ENCODE measurements around the gene BSND. TPM values are rescaled to one million over a fixed set of nuclear protein-coding genes. Genes with fewer than 3 reads are reported as not detected.
"Not testable (repeated sequence)": the region's sequence is repeated elsewhere in the genome, so short reads cannot be mapped to it uniquely, and the experiment has no call there.

Gene BSND
- polyA plus RNA-seq, 3 donors: 4.0 to 4.5 (median 4.5) TPM

DNA sequence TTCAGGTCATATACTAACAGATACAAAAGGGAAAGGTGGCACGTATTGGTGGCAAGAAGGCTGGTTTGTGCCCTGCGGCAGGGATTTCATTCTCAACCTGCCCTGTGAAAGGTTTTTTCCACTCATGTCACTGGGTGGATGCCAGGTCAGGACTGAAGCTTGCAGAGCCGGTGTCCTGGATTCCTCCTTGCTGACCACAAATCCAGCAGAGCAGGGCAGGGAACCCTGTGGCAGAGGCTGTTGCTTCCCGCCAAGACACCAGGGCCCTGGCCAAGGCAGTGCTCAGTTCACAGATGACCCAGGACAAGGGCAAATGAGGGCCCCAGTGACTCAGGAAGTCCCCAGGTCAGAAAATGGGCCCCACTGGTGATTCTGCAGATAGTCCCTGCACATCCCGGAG is 16.4 kb downstream of the BSND start:
- no peak for DNase-seq

DNA sequence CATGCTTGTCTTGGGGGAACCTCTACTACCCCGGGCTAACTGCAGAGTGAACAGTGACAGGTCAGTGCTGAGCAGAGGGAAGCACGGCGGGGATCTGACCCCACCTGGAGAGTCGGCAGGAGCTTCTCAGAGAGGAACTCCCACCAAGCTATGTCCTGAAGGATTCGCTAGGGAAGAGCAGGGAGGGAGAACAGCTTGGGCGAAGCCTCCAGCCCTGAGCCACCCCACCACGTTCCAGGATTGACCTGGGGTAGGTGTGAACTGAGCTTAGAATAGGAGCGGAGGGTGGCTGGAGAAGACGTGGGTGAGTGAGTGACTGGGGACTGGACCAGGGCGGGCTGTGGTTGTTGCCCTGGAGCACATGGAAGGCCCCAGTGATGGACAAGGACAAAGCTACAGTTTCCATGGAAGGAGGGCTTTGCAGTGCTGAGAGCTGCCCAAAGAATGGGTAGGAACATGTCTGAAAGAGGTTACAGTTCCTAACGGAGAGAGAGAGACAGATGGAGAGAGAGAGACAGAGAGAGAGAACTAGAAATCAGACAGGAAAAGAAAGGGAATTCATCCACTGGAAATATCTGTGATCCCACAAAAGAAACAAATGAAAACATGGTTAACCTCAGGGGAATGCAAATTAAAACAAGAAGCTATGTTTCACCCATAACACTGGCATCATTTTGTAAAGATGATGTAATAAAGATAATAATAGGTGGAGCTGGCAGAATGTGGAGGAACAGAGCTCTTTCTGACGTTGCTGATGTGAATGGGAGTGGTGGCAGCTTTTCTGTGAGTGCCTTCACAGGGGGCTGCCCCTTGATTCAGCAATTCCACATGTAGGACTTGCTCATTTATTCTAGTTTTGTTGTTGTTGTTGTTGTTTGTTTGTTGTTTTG is 17.2 kb downstream of the BSND start:
- DNase-seq: no peak

DNA sequence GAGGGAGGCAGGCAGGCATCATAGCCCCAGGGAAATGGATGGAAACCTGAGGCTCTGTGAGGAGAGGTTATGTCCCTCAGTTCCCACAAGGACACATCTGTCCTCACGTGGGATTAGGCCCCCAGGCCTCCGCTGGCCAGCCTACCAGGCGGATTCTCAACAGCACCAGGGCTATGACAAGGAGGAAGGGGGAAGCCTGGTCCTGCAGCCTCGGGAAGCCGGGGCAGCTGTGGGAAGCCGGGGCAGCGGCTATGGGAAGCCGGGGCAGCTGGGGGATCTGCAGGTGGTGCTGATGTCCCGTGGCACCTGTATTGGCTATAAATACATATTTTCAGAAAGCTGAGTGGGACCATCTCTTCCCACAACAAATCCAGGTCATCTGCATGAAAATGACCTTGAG is 19.7 kb downstream of the BSND start:
- no peak for DNase-seq

DNA sequence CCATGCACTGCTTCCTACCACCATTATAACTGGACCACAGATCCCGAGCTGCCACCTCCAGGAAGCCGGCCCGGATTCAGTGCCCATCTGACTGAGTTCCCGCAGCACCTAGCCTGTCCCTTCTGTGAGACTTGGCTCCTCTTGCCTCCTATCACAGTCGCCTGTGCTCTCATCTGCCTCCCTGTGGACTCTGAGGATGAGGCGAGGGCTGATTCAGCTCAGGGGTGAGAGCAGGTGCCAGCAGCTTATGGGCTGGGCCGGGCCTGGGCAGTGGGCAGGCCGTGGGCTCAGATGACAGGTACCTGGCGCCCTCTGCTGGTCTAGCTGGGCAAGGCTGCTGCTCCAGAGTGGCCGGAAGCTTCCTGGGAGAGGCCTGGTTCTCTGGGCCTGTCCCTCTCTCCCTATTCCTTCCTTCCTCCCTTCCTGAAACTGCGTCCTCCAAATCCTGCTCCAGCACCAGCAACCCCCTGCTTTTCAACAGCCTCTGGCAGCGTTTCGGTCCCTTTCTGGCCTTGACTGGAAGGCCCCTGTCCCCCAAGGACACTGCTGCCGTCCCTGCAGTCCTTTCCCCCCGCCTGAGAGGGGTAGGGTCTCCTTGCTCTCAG is 23.3 kb downstream of the BSND start:
- peak; percentile 79 for DNase-seq

DNA sequence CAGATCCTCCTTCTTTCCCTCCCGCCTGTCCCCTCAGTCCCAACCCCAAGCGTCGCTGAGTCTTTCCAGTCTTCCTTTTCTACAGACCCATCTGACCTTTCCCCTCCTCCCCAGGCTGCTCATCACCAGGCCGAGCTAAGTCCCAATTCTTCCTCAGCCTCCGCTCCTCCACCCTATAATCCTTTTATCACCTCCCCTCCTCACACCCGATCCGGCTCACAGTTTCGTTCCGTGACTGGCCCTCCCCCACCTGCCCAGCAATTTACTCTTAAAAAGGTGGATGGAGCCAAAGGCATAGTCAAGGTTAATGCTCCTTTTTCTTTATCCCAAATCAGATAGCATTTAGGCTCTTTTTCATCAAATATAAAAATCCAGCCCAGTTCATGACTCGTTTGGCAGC is 25.4 kb downstream of the BSND start:
- DNase-seq: not testable (repeated sequence)

DNA sequence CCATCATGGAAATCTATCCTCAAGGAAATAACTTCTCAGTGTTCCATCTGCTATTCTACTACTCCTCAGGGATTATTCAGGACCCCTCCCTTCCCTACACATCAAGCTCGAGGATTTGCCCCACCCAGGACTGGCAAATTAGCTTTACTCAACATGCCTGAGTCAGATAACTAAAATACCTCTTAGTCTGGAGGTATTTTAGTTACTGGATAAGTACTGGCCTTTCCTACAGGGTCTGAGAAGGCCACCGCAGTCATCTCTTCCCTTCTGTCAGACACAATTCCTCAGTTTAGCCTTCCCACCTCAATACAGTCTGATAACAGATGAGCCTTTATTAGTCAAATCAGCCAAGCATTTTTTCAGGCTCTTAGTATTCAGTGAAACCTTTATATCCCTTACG is 27.9 kb downstream of the BSND start:
- not testable (repeated sequence) for DNase-seq

DNA sequence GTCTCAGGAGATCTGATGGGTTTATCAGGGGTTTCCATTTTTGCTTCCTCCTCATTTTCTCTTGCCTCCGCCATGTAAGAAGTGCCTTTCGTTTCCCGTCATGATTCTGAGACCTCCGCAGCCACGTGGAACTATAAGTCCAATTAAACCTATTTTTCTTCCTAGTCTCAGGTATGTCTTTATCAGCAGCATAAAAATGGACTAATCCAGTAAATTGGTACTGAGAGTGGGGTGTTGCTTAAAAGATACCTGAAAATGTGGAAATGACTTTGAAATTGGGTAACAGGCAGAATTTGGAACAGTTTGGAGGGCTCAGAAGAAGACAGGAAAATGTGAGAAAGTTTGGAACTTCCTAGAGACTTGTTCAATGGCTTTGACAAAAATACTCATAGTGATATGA is 32.4 kb downstream of the BSND start:
- DNase-seq: not testable (repeated sequence)

DNA sequence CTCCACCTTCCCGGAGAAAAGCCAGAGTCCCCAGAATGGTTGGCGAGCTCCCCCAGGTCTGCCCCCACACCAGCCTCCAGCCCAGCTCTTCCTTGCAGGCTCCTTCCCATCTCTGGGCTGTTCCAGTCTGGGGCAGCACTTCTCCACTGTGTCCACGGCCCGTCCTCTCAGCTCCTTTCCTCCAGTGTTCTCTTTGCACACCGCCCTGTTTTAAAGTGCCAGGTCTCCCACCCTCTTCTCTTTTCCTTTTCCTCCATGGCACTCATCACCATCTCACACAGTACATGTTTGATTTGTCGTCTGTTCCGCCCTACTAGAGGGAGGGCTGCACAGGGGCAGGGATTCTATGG is 34.5 kb downstream of the BSND start:
- DNase-seq: no peak

DNA sequence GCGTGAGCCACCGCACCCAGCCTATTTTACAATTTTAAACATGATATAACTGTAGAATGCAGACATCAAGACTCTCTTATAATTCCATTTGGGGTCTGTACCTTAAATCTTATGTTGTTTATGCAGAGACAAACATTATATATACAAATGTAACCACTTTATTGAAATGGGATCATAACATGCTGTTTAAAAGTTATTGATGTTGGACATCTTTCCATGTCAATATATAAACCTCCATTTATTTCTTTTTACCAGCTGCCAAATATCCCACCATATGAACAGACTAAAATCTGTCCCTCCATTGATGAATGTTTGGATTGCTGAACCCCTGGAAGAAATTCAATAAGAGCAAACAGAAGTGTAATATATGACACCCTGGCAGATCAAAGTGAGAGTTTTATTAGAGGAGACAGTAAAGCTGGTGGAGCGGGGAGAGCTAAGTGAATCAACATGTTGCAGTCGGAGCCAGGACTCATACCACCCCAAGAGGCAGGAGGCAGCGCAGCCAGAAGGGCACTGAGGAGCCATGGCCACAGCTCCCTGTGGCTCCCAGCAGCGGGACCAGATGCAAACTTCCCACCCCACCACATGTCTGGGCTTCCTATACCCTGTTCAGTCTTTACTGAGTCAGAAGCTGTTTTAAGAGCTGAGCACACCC is 35.9 kb downstream of the BSND start:
- peak; percentile 74 for DNase-seq

DNA sequence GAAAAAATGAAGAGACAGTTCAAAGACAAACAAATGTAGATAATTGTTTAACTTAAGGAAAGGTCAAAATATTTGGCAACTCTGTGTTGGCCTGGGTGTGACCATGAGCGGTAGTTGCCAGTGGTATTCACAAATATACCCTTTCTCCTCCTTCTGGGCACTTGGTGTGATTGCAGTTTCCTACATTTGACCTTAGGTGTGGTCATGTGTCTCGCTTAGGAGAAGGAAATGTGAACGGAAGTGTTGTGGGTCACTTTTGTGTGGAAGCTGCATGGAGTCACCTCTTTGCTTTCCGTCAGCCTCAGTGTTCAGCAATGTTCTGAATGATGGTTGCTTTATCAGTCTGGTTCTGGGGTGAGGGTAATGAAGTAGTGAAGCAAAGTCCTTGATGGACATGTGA is 37.2 kb downstream of the BSND start:
- no peak for DNase-seq

DNA sequence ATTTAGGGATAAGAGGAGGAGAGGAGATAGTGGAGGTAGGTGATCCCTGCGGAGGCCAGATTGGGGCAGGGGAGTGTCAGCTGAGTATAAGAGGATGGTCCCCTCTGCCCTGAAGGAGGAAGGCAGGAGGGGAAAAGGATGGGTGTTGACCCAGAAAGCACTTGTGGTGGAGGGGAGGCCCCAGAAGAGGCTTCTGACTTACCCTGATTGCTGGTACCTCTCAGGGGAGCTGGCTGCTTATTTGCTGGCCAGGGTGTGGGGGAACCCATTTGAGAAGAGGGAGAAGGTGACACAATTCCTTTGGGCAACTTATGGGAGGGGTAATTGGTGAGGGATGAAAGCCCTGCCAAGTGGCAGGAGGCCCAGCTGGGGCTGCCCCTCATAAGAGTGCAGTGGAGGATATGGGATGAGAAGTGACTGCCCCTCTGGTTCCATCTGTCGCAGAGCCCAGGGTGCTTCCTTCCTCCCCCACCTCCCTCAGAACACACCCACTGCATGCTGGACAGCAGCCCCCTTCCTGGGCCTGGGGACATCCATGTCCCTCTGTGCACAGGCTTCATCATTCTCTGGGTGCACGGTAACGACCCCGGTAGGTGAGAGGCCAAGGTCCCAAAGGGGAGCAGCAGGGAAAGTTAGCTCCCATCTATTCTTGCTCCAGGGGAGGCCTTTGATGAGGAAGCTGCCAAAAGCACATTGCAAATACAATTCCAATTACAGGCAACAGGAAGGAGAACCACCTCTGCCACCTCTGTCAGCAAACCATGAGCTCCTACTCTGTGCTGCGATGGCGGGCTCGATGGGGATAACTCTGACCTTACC is 39.2 kb downstream of the BSND start:
- DNase-seq: no peak

DNA sequence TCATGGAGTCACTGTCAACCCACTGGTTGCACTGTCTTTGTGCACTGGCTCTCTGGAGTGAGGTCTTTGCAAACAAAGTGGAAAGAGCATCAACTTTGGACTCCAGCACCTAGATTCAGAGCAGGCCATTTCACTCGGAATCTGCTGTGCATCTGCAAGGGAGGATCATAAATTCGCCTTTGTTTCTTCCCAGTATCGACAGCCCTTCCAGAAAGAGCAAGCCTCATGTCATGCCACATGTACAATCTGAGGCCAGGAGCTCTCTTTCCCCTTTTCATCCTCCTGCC is 39.8 kb downstream of the BSND start:
- no peak for DNase-seq

DNA sequence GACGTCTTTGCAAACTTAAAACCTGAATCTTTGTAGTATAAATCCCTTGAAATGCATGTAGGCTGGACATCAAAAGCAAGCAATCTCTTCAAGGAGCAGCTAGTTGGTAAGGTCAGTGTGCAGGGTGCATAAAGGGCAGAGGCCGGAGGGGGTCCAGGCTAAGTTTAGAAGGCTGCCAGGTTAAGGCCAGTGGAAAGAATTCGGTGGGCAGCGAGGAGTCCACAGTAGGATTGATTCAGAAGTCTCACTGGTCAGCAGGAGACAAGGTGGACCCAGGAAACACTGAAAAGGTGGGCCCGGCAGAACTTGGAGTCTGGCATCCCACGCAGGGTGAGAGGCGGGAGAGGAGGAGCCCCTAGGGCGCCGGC is 40.2 kb downstream of the BSND start:
- no peak for DNase-seq

DNA sequence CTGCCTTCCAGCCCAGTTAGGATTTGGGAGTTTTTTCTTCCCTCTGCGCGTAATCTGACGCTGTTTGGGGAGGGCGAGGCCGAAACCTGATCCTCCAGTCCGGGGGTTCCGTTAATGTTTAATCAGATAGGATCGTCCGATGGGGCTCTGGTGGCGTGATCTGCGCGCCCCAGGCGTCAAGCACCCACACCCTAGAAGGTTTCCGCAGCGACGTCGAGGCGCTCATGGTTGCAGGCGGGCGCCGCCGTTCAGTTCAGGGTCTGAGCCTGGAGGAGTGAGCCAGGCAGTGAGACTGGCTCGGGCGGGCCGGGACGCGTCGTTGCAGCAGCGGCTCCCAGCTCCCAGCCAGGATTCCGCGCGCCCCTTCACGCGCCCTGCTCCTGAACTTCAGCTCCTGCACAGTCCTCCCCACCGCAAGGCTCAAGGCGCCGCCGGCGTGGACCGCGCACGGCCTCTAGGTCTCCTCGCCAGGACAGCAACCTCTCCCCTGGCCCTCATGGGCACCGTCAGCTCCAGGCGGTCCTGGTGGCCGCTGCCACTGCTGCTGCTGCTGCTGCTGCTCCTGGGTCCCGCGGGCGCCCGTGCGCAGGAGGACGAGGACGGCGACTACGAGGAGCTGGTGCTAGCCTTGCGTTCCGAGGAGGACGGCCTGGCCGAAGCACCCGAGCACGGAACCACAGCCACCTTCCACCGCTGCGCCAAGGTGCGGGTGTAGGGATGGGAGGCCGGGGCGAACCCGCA is 40.8 kb downstream of the BSND start, which contains the start of gene PCSK9:
Gene PCSK9 (plus strand): TSS at position 207 of the 741 bp plus-strand sequence. CDS start 290 bp downstream, at position 497.
- peak; percentile 59 for DNase-seq

DNA sequence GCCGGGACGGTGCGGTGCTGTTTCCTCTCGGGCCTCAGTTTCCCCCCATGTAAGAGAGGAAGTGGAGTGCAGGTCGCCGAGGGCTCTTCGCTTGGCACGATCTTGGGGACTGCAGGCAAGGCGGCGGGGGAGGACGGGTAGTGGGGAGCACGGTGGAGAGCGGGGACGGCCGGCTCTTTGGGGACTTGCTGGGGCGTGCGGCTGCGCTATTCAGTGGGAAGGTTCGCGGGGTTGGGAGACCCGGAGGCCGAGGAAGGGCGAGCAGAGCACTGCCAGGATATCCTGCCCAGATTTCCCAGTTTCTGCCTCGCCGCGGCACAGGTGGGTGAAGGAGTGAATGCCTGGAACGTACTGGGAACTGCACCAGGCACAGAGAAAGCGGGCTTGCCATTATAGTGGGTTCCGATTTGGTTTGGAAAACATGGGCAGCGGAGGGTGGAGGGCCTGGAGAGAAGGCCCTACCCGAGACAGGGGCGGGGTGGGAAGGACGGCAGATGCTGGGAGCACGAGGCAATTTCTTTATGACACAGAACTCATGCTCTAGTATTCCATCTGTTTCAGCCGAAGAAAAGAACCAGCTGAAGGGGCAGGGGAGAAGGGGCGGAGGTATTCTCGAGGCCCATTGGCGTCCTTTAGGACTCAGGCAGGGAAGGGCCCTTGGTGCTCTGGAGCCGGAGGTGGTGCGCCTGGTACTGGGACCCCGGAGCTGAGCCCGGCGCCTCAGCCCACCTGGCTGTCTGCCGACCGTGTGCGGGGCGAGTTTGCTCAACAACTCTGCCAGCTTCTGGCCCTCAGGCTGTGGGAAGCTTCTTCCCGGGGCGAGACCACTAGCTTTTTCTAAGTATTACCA is 41.6 kb downstream of the BSND start:
- DNase-seq: no peak

DNA sequence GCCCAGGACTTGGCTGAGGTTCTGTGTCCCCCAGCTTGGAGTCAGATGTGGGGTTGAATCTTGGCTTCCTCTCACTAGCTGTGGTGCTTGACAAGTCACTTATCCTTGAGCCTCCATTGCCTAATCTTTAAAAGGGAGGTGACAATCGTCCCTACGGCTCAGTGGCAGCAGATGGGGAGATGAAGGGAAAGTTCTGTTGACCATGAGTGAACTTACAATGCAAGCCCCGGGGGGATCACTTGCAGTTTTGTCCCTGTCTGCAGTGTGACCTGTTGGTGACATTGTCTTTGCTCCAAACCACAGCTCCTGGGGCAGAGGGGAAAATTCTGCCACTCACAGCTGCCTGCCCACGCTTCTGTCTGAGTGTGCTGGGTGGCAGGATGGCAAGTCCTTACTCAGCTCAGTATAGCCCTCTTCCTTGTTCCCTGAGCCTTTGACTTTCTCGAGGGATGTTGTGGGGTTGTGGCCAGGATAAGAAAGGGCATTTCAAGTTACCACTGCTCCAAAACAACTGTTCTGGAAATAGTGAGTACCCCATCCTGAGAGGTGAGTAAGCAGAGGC is 42.3 kb downstream of the BSND start:
- DNase-seq: no peak

DNA sequence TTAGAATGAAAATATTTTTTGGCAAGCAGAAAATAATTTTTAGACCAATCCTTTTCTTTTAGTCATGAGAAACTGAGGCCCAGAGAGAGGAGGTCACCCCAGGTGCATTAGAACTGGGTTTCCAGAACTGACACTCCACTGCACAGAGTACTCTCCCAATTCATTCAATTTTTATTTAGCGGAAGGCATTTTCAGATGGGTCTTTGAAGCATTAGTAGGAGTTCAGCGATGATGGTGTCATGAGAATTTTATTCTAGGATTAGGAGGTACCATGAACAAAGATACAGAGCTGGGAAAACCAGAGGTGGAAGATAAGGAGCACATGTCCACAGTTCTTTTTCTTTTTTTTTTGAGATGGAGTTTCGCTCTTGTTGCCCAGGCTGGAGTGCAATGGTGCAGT is 42.9 kb downstream of the BSND start:
- no peak for DNase-seq

DNA sequence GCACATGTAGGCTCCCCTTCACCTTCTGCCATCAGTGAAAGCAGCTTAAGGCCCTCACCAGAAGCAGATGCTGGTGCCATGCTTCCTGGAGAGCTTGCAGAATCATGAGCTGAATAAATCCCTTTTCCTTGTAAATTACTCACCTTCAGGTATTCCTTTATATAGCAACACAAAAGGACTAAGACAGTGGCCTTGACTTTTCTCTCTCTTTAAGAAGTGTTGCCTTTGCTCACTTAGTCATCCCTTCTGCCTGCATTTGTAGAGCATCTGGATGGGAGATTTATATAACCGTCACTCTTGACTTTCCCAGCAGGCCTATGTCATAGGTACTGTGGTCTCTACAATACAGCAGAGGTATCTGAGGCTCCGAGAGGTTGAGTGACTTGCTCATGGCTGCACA is 44.3 kb downstream of the BSND start:
- DNase-seq: no peak

DNA sequence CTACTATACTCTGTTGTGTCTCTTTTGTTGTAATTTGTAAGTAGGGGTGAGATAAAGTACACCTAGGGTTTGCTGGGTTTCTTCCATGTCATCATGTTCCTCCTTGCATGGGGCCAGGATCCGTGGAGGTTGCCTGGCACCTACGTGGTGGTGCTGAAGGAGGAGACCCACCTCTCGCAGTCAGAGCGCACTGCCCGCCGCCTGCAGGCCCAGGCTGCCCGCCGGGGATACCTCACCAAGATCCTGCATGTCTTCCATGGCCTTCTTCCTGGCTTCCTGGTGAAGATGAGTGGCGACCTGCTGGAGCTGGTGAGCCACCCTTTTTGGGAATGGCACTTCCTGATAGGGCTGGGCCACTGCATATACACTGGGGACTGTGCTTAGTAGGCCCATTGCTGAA is 45.0 kb downstream of the BSND start:
- DNase-seq: no peak

DNA sequence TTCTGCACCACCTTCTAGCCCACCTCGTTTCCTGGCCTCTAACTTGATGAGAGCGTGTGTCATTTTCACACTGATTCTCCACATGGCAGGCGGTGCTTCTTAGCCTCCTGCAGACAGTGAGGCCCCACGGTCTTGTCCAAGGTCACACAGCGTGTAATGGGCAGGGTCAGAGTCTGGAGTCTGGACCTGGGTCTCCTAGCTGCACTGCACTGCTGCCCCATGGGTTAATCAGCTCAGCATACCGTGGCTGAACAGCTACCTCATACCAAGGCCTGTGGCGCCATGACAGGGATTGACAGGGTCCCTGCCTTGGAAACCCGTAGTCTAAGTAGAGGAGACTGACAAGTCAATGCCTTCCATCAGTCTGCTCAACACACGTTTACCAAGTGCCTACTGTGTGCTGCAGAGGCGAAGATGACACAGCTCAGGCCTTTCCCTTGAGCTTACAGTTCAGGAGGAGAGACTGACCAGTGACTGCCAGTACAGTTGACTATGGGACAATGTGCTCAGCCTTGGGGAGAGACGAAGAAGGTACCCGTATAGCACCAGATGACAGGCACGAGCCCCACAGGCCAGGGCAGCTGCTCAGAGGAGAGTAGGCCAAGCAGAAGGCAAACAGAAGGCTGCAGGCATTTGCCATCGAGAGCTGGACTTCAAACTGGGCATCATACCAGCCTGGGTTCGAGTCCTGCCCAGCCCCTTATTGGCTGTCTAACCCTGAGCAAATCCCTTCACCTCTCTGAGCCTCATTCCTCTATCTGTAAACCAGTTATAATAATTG is 46.1 kb downstream of the BSND start:
- DNase-seq: no peak
